GM12873 (cell line): ENCODE measurements around the gene PNKP.

ENCODE experiments used
- TF ChIP-seq, protein P1 (sequence below): IDR thresholded peaks from 2 replicates; pipeline ENCODE4 v1.5.1; 2012; ENCODE audit warnings: low read depth, mild to moderate bottlenecking, moderate library complexity, low read length, control low read depth; ENCODE audit not compliant: insufficient read depth; ENCODE audit errors: missing control alignments

Gene PNKP

DNA sequence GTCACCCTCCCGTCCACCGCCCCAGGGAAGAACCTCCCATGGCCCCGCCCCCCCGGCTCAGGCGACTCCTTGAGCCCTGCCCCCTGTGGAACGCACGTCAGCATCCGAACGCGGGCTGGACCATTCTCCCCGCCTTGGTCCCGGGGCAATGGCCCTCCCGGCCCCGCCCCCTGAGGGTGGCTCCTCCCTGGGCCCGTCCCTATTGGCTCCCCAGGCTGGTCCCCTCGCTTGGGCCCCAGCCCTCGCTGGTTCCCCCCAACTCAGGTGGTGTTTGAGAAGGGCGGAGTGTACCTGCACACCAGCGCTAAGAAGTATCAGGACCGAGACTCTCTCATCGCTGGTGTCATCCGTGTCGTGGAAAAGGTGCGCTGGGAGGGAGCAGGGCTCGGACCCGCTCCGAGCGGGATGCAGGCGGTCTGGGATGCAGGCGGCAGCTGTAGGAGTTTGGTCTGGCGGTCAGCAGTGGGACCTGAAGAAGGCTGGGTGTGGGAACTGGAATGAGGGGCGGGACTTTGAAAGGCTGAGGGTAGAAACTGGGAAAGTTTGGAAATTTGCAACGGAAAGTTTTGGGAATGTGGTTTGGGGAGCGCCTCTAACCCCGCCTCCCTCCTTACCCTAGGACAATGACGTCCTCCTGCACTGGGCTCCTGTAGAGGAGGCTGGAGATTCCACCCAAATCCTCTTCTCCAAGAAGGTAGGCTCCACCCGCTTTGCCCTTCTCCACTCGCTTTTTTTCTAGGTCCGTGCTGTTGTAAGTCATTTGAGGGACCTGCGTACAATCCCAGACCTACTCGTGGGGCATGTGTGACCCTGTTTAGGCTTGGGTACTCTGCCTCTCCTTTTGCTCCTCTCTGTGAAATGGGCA is 10.7 kb upstream of the PNKP start:
- TF ChIP-seq, protein P1, sequence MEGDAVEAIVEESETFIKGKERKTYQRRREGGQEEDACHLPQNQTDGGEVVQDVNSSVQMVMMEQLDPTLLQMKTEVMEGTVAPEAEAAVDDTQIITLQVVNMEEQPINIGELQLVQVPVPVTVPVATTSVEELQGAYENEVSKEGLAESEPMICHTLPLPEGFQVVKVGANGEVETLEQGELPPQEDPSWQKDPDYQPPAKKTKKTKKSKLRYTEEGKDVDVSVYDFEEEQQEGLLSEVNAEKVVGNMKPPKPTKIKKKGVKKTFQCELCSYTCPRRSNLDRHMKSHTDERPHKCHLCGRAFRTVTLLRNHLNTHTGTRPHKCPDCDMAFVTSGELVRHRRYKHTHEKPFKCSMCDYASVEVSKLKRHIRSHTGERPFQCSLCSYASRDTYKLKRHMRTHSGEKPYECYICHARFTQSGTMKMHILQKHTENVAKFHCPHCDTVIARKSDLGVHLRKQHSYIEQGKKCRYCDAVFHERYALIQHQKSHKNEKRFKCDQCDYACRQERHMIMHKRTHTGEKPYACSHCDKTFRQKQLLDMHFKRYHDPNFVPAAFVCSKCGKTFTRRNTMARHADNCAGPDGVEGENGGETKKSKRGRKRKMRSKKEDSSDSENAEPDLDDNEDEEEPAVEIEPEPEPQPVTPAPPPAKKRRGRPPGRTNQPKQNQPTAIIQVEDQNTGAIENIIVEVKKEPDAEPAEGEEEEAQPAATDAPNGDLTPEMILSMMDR, result no peak

DNA sequence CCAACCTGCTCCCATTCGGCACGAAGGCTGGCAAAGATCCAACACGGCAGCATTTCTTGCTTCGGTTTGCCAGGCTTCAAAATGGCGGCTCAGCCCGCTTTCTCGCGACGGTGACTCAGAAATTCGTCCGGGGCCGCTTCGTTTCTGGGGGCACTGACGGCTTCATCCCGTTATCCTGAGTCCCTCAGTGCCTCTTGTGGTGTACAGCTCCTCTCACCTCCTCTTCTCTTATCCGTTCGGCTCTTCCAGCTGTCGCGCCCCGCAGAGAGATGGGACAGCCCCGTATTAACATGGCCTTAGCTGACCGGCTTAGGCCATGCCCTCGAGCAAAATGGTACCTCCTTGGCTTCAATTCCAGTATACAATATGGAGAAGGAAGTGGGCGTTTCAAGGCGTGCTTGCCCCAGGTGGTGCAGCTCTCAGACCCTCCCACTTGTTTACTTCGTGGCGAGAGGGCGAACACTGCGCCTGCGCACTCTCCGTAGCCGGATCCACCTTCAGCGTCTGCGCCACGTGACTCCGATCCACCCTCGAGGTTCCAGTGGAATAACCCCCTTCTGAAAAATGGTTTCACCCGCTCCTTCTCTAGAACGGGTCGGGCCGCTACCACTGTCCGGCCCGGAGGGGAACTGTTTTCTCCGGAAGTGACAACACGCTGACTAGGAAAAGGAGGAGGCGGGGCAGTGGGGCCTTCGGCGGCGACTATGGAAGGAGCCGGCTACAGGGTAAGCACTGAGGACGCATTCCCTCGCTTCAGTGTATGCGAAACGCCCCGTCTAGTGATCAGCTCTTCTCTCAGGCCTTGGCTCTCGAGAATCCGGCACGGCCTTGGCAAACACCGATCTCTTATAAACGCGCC is 9.9 kb upstream of the PNKP start, which contains the start of the genes AKT1S1 and TBC1D17:
TSS of gene AKT1S1 (minus strand) at position 336 of the 859 bp plus-strand sequence. CDS start 4,060 bp downstream, outside the sequence.
TSS of gene TBC1D17 (plus strand) at position 683 of the 859 bp plus-strand sequence. CDS start at position 705, 22 bp downstream.
- TF ChIP-seq, protein P1, result no peak

DNA sequence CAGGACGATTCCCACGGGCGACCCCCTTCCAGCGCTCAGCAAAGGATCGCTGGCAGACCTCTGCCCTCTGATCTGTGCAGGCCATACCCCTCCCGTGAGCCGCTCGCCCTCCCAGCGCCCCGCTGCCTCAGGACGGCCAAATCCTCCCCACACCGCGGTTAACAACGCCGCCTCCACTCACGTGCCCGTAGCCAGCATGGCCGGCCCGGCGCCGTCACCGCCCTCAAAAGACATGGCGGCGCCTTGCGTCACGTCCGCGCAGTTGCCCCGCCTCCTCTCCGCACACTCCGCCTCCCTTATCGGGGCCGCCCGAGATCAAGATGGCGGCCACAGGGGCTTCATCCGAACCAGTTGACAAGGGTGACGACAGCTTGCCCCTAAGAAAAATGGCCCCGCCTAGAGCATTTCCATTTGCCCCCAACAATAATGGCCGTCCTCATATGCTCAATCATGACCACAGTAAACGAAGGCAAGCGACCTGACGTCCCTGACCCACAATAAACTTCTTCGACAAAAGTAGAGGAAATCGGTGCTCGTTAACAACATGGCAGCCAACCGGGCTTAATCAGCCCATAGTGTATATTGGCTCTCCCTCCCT is 9.1 kb upstream of the PNKP start:
- TF ChIP-seq, protein P1, result no peak

DNA sequence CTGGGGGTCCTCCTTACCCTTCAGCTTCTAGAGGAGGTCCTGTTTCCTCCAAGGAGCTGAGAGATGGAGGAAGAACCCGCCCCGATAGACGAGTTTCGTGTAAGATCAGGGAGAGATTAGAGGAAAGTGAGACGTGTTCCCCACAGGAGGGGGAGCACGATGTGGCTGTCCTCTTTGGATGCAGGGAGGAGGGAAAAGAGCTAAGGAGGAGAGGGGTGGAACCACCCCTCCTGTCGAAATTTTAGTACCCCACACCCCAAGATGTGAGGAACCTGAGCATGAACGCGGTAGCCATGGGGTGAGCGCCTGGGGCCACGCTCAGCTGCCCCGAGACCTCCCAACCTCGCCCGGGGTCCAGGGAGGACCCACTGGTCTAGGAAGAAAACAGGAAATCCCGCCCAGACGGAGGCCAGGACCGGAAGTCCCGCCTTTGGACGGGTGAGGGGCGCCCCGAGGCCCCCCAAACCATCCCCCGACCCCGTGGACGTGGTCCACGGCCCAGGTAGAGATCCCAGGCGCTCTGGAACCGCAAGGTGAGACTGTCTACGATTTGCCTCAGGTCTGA is 8.6 kb upstream of the PNKP start:
- TF ChIP-seq, protein P1, result no peak

DNA sequence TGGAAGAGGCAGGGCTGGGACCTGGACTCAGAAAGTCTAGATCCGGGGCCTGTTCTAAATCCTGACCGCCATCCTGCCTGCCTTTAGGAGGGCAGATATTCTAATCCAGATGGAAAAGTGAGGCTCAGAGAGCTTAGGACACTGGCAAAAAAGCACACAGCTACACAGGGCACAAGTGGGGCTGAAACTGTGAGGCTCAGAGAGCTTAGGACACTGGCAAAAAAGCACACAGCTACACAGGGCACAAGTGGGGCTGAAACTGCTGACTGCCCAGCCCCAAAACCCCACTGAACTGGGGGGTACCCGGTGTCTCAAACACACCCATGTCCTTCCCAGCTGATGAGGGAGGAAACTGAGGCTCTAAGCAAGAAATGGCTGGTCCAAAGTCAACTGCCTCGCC is 7.8 kb upstream of the PNKP start:
- TF ChIP-seq, protein P1, result no peak

DNA sequence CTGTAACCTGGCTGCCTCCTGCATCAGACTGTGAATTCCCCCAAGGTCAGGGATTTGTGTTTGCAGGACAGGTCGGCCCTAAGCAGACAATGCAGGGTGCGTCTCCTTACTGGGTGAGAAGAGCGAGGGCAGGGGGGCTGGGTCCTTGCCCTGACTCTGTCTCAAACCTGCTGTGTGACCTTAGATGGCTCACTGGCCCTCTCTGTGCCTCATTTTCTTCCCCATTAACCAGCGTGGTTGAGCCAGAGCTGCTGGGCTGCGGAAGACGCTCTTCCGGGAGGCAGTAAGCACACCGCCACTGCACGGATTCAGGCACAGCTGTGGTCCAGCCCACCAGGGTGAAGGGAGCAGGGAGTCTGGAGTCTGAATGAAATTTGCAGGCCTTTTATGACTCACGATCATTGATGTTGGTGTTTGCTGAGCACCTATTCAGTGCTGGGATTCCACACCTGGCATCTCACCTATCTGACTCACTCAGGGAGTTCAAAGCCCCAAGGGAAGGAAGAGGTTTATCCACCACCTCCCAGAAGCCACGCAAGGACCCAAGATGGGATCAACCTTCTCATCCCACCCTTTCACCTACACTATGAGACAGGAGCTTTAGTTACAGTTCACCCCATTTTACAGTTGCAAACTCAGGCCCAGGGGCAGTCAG is 7.3 kb upstream of the PNKP start:
- TF ChIP-seq, protein P1, result no peak
